Esophagus muscularis mucosa (tissue), 3 donors: Measurements from ENCODE around the gene BRD2.

ENCODE experiments used
- CTCF ChIP-seq, 3 experiments: fragments of 200-600 bp in 2 of 3; fragments of 450-650 bp in 1 of 3; sonication (generic) in 2 of 3; IDR thresholded peaks; one replicate each; pipeline ENCODE4 v1.5.1; 2017 to 2019; ENCODE audit warnings: antibody characterized with exemption in 3 of 3, mild to moderate bottlenecking in 2 of 3, moderate library complexity in 1 of 3
- POLR2AphosphoS5 ChIP-seq, 2 donors: sonication (generic); formaldehyde crosslinking; IDR thresholded peaks; one replicate each; pipeline ENCODE4 v1.6.1; 2017; ENCODE audit warnings: antibody characterized with exemption in 2 of 2

GRCh38 chr6:32922083-32922482 lies 46.3 kb upstream of the BRD2 start:
- TF ChIP-seq CTCF (IDR thresholded peaks at IDR 0.05) (no peak), POLR2AphosphoS5 (IDR thresholded peaks at IDR 0.05) (no peak)
